Stimulated activated CD4-positive, alpha-beta T cell treated with anti-CD3 and anti-CD28 coated beads, TNF-alpha, amount 100 ng/mL, for 1 hour (primary cell): Measurements from ENCODE around the gene KIFAP3.
"Not testable (repeated sequence)": the region's sequence is repeated elsewhere in the genome, so short reads cannot be mapped to it uniquely, and the experiment has no call there.

Experiments used
- DNase-seq, 3 donors: peaks; one replicate each; pipeline ENCODE4 v3.0.0-alpha.2; 2020; ENCODE audit warnings: low read depth in 3 of 3, low spot score in 1 of 3

The KIFAP3 gene

GRCh38 chr1:169892176-169892926 is 182.1 kb downstream of the KIFAP3 start:
- DNase-seq, result no peak

GRCh38 chr1:169891539-169891885 is 183.0 kb downstream of the KIFAP3 start:
- no peak for DNase-seq

- DNase-seq, result peak in 1 of 3 donors; percentile 14
Measured at GRCh38 chr1:169890761-169891538, 183.5 kb downstream of the KIFAP3 start.

GRCh38 chr1:169889871-169890270 is 184.6 kb downstream of the KIFAP3 start:
- DNase-seq, result no peak

GRCh38 chr1:169886931-169887330 is 187.6 kb downstream of the KIFAP3 start:
- no peak for DNase-seq

GRCh38 chr1:169886422-169886821 is 188.1 kb downstream of the KIFAP3 start:
- no peak for DNase-seq

- no peak for DNase-seq
Measured at GRCh38 chr1:169885207-169885606, 189.3 kb downstream of the KIFAP3 start.

GRCh38 chr1:169884634-169885033 is 189.9 kb downstream of the KIFAP3 start:
- no peak for DNase-seq

GRCh38 chr1:169882039-169882511 is 192.4 kb downstream of the KIFAP3 start:
- no peak for DNase-seq

- DNase-seq, result no peak
Measured at GRCh38 chr1:169879034-169879840, 195.3 kb downstream of the KIFAP3 start.

GRCh38 chr1:169878498-169878897 is 196.0 kb downstream of the KIFAP3 start:
- no peak for DNase-seq

GRCh38 chr1:169877800-169878491 is 196.5 kb downstream of the KIFAP3 start:
- DNase-seq, result no peak

GRCh38 chr1:169874229-169874628 is 200.3 kb downstream of the KIFAP3 start:
- DNase-seq, result no peak

GRCh38 chr1:169873582-169874199 is 200.8 kb downstream of the KIFAP3 start:
- DNase-seq, result no peak

- no peak for DNase-seq
Measured at GRCh38 chr1:169872906-169873305, 201.6 kb downstream of the KIFAP3 start.

GRCh38 chr1:169871988-169872387 is 202.5 kb downstream of the KIFAP3 start:
- DNase-seq, result not testable (repeated sequence)
